ENCODE data around the gene OOSP3. TPM values are rescaled to one million over a fixed set of nuclear protein-coding genes. Genes with fewer than 3 reads are reported as not detected.

Gene OOSP3
- total RNA-seq, 1 experiment from 2014 or later: not detected

DNA sequence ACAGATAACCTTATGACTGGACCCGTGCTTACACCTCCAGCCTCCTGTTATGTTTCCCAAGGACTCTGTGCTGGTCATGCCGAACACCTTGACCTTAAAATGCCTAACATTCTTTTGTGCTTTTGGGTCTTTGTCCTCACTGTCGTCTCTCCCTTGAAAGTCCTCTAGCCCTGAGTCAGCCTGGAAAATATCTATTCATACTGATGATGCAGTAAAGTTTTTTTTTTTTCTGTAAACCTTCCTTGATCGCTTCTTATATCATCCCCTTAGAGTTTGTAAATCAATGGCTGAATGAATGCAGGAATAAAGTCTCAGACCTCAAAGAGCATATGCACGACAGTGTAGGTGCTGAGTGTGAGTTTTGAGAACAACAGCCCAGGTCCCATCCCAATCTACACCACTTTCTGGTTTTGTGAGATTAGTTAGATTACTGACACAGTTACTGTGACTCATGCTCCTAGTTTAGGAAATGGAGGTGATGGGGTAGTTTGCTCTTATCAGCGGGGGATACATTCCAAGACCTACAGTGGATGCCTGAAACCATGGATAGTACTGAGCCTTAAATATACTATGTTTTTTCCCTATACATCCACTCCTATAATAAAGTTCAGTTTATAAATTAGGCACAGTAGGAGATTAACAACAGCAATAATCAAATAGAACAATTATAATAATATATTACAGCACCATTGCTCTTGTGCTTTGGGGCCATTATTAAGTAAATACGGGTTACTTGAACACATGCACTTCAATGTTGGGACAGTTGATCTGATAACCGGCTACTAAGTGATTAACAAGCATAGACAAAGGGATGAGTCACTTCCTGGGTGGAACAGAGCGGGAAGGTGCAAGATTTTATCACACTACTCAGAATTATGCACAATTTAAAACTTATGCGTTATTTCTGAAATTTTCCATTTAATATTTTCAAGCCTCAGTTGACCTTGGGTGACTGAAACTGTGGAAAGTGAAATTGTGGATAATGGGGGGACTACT, 20.8 kb upstream of the OOSP3 start:
- Histone ChIP-seq H3K4me3 (ENCODE audit: low read depth, low read length, poor library complexity, severe bottlenecking) (no peak overlapping the region), H3K27ac (ENCODE audit: low read depth, low read length, poor library complexity, severe bottlenecking) (no peak overlapping the region), H3K36me3 (ENCODE audit: insufficient read depth, low read length, poor library complexity, severe bottlenecking) (no peaks in the 10 kb centered on the region), H3K9me3 (ENCODE audit: low read depth, low read length, poor library complexity, severe bottlenecking) (no peaks in the 10 kb centered on the region), H3K27me3 (replicated peaks; ENCODE audit: insufficient read depth, low read depth, low read length, poor library complexity) (no peaks in the 10 kb centered on the region), H3K4me1 (ENCODE audit: insufficient read depth, low read length, poor library complexity, severe bottlenecking) (peaks cover 9% of the 10 kb centered on the region)
- ChIA-PET POLR2A (ENCODE audit: low non-redundant PET) (no interaction called here), CTCF (no interaction called here)
- intact Hi-C loops (cut with micrococcal nuclease; ENCODE audit: unreplicated experiment): no loop called here
- BruUV-seq (replicated peaks): no TSS peak
- TF ChIP-seq CTCF (conservative IDR thresholded peaks at IDR 0.05; ENCODE audit: low read depth, low read length): no peak
- no peak for TF ChIP-seq EZH2 (IDR thresholded peaks at IDR 0.05; ENCODE audit: borderline replicate concordance, low read depth, low read length, poor library complexity, severe bottlenecking)
- peak; percentile 72 for DNase-seq (ENCODE audit: low spot score)

- ChIA-PET CTCF (no interaction called here), POLR2A (ENCODE audit: low non-redundant PET) (no interaction called here)
- no TSS peak for BruUV-seq (replicated peaks)
- Histone ChIP-seq H3K27ac (ENCODE audit: low read depth, low read length, poor library complexity, severe bottlenecking) (no peak overlapping the region), H3K36me3 (ENCODE audit: insufficient read depth, low read length, poor library complexity, severe bottlenecking) (no peaks in the 10 kb centered on the region), H3K4me3 (ENCODE audit: low read depth, low read length, poor library complexity, severe bottlenecking) (no peak overlapping the region), H3K9me3 (ENCODE audit: low read depth, low read length, poor library complexity, severe bottlenecking) (no peaks in the 10 kb centered on the region), H3K4me1 (ENCODE audit: insufficient read depth, low read length, poor library complexity, severe bottlenecking) (peaks cover 9% of the 10 kb centered on the region), H3K27me3 (replicated peaks; ENCODE audit: insufficient read depth, low read depth, low read length, poor library complexity) (peaks cover 3% of the 10 kb centered on the region)
- TF ChIP-seq EZH2 (IDR thresholded peaks at IDR 0.05; ENCODE audit: borderline replicate concordance, low read depth, low read length, poor library complexity, severe bottlenecking): no peak
- TF ChIP-seq CTCF (conservative IDR thresholded peaks at IDR 0.05; ENCODE audit: low read depth, low read length): no peak
- DNase-seq (ENCODE audit: low spot score): no peak
- intact Hi-C loops (cut with micrococcal nuclease; ENCODE audit: unreplicated experiment): no loop called here
Observed at GRCh38 chr11:59859673-59860072, 18.9 kb upstream of the OOSP3 start.

GRCh38 chr11:59862252-59862651, 16.3 kb upstream of the OOSP3 start:
- peaks cover 3% of the 10 kb centered on the region for H3K27me3 ChIP-seq (replicated peaks; ENCODE audit: insufficient read depth, low read depth, low read length, poor library complexity)
- no peak overlapping the region for H3K4me3 ChIP-seq (ENCODE audit: low read depth, low read length, poor library complexity, severe bottlenecking)
- no peak overlapping the region for H3K27ac ChIP-seq (ENCODE audit: low read depth, low read length, poor library complexity, severe bottlenecking)
- H3K36me3 ChIP-seq (ENCODE audit: insufficient read depth, low read length, poor library complexity, severe bottlenecking): no peaks in the 10 kb centered on the region
- TF ChIP-seq CTCF (conservative IDR thresholded peaks at IDR 0.05; ENCODE audit: low read depth, low read length) (no peak), EZH2 (IDR thresholded peaks at IDR 0.05; ENCODE audit: borderline replicate concordance, low read depth, low read length, poor library complexity, severe bottlenecking) (no peak)
- no peak for DNase-seq (ENCODE audit: low spot score)
- intact Hi-C loops (cut with micrococcal nuclease; ENCODE audit: unreplicated experiment): no loop called here
- H3K9me3 ChIP-seq (ENCODE audit: low read depth, low read length, poor library complexity, severe bottlenecking): no peaks in the 10 kb centered on the region
- BruUV-seq (replicated peaks): no TSS peak
- CTCF ChIA-PET: interaction anchor here (0.6 kb wide), 1 partner anchor 216 kb away, joined by 4 read pairs; no protein-coding TSS in a partner anchor
- POLR2A ChIA-PET (ENCODE audit: low non-redundant PET): no interaction called here
- H3K4me1 ChIP-seq (ENCODE audit: insufficient read depth, low read length, poor library complexity, severe bottlenecking): peaks cover 9% of the 10 kb centered on the region

Measured in A673 (cell line).